ENCODE measurements around the gene GLI1.

DNA sequence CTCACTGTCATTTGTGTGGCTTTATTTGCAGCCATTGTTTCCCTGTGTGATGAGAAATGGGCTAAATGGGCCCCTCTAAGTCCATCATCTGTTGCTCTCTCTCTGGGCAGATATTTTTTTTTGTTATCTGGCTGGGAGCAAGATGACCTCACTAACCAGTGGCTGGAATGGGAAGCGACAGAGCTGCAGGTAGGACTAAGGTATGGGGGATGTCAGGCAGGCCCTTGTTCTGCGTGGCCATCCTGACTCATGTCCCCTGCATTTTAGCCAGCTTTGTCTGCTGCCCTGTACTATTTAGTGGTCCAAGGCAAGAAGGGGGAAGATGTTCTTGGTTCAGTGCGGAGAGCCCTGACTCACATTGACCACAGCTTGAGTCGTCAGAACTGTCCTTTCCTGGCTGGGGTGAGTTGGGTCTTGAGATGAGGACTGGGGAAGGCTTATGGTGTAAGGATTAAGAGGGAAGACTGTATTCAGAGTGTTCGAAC lies 29.6 kb downstream of the GLI1 start:
- TF ChIP-seq CTCF (IDR thresholded peaks at IDR 0.05), result no peak
- TF ChIP-seq POLR2A (IDR thresholded peaks at IDR 0.05), result no peak

Measured in Peyer's patch (tissue), 4 donors.